ENCODE measurements around the gene KCNT1. TPM values are rescaled to one million over a fixed set of nuclear protein-coding genes. Genes with fewer than 3 reads are reported as not detected.
"Not testable (repeated sequence)": the region's sequence is repeated elsewhere in the genome, so short reads cannot be mapped to it uniquely, and the experiment has no call there.

Gene KCNT1
- polyA plus RNA-seq, 3 donors, result 0.06 to 0.08 (median 0.06) TPM

DNA sequence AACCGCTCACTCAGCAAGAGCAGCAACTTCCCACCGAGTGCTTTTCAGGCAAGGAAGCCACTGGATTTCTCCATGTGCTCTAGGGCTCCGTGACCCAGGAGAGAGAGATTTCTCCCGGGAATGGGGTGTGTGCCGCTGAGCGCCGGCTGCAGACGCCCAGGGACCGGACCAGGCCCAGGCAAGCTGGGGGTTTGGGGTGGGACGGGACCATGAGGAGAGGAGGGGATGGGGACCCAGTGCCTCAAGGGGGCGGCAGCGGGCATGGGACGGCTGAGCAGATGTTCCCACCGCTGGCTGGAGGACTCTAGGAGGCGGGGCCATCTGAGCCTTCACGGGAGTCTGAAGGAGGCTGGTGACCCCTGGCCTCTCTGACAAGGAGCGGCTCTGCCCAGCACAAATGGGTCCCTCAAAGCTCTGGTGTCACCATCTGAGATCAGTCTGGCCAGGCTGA is 30.4 kb upstream of the KCNT1 start:
- no peak for DNase-seq (ENCODE audit: low read depth in 3 of 3, low spot score in 2 of 3)

- not testable (repeated sequence) for DNase-seq (ENCODE audit: low read depth in 3 of 3, low spot score in 2 of 3)
Measured at GRCh38 chr9:135672786-135673185, 29.2 kb upstream of the KCNT1 start.

- DNase-seq (ENCODE audit: low read depth in 3 of 3, low spot score in 2 of 3), result no peak
Measured at GRCh38 chr9:135673941-135674340, 28.0 kb upstream of the KCNT1 start.

DNA sequence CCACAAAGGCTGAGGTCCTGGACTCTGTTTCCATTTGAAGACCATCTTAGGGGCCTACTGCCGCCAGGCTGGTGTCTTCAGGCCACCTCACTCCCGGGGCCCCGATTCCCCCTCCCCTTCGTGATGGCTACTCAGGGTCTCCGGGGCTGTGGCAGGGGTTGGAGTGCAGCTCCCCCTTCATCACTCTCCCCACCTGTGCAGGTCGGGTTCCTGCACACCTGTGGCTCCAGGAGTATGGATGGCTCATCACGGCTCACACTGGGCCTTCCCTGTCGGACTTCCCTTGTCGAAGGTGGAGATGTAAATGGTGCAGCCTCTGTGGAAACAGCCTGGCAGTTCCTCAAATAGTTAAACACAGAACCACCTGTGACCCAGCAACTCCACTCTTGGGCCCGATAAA is 27.0 kb upstream of the KCNT1 start:
- DNase-seq (ENCODE audit: low read depth in 3 of 3, low spot score in 2 of 3), result no peak

DNA sequence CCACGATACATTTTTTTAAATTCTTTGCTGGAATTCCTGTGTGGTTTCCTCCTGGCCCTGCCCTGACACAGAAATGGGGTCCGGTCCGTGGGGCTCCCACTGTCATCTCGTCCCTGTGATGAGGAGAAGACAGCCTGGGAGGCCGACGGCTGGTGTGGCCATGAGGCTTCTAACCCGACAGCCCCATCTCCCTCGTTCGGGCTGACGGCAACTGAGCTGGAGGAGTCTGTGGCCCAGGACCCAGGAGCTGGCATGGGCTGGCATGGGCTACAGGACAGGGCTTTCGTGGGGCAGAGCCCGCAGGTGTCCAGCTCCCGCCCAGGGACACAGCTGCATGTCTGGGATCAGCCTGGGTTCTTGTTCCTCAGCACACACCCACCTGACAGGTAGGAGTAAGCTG is 25.1 kb upstream of the KCNT1 start:
- no peak for DNase-seq (ENCODE audit: low read depth in 3 of 3, low spot score in 2 of 3)

- no peak for DNase-seq (ENCODE audit: low read depth in 3 of 3, low spot score in 2 of 3)
Measured at GRCh38 chr9:135677641-135678168, 24.3 kb upstream of the KCNT1 start.

GRCh38 chr9:135678236-135679017 is 23.6 kb upstream of the KCNT1 start:
- no peak for DNase-seq (ENCODE audit: low read depth in 3 of 3, low spot score in 2 of 3)

- DNase-seq (ENCODE audit: low read depth in 3 of 3, low spot score in 2 of 3), result no peak
Measured at GRCh38 chr9:135680056-135680455, 21.9 kb upstream of the KCNT1 start.

DNA sequence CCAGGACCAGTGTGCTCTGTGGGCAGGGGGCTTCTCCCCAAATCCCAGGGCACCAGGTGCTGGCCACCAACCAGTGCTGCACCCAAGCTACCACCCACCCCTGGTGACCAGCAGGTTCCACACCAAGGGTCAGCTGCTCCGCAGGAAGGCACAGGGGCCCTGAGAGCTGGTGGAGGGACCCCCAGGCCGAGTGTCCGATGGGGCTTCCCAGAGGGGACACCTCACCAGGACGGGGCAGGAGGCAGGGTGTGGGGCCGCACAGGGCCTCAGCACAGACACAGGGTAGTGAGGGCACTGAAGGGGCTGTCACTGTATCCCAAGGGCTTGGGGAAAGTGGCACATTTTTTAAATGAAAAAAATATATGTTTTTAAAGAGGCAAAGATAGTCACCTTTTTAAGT is 20.8 kb upstream of the KCNT1 start:
- DNase-seq (ENCODE audit: low read depth in 3 of 3, low spot score in 2 of 3), result no peak

GRCh38 chr9:135683401-135684034 is 18.5 kb upstream of the KCNT1 start:
- DNase-seq (ENCODE audit: low read depth in 3 of 3, low spot score in 2 of 3), result no peak

GRCh38 chr9:135684691-135685090 is 17.3 kb upstream of the KCNT1 start:
- DNase-seq (ENCODE audit: low read depth in 3 of 3, low spot score in 2 of 3), result no peak

DNA sequence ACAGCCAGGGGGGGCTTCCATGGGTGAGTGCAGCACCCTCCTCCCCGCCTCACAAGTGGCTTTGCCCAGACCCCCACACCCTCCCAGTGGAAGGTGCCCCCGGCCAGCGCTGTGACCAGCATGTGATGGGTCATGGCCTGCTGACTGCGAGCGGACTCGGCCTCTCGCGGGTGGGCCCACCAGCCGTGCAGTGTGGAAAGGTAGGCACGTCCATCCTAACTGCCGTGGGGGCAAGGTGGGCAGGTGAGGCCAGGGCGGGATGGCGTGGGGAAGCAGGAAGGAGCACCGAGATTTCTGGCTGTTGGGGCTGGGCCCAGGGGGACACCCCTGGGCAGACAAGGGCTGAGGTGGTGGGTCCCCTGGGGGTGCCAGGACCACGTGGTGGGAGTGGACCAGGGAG is 14.8 kb upstream of the KCNT1 start:
- no peak for DNase-seq (ENCODE audit: low read depth in 3 of 3, low spot score in 2 of 3)

GRCh38 chr9:135689011-135689410 is 13.0 kb upstream of the KCNT1 start:
- no peak for DNase-seq (ENCODE audit: low read depth in 3 of 3, low spot score in 2 of 3)

DNA sequence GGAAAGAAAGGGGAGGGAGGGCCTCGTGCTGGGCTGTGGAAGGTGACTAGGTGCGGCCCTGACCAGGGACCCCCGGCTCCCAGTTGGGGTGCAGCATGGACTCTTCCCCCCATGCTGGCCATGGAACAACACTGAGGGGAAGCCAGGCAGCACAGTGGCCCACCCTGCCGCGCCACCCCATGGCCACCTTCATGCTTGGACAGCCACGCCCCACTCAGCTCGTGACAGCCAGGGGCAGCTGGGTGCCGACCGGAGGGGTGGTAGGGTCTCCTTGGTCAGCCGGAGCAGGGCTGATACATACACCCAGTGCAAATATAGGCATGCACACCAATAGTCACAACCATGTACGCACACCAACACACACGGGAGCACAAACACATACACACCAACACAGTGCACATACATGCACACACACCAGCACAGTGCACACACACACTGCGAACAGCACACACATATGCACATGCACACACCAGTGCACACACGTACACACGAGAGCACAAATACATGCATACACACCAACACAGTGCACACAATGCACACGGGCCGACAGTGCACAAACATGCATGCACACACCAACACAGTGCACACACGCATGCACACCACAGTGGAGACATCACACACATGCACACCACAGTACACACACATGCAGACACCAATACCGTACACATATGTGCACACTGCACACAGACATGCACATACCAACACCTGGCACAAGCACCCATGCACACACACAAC is 11.0 kb upstream of the KCNT1 start:
- no peak for DNase-seq (ENCODE audit: low read depth in 3 of 3, low spot score in 2 of 3)

- no peak for DNase-seq (ENCODE audit: low read depth in 3 of 3, low spot score in 2 of 3)
Measured at GRCh38 chr9:135692410-135692809, 9.6 kb upstream of the KCNT1 start.

- DNase-seq (ENCODE audit: low read depth in 3 of 3, low spot score in 2 of 3), result no peak
Measured at GRCh38 chr9:135693265-135693664, 8.7 kb upstream of the KCNT1 start.

DNA sequence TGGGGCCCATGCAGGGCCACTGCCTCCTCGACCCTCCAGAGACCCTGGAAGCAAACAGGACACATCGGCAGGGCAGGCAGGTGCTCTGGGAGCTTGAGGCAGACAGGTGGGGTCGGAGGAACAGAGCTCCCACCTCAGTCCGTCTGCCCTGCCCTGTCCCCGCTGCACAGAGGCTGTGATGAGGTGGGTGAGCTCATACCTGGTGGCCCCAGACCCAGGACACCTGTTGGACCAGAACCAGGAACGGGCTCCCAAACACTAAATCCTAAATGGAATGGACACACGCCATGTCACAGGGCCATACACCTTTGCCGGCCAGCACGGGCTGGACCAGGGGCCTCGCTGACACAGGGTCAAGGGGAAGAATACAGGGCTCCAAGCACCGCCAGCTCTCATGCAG is 8.2 kb upstream of the KCNT1 start:
- no peak for DNase-seq (ENCODE audit: low read depth in 3 of 3, low spot score in 2 of 3)

- no peak for DNase-seq (ENCODE audit: low read depth in 3 of 3, low spot score in 2 of 3)
Measured at GRCh38 chr9:135694414-135694813, 7.6 kb upstream of the KCNT1 start.

- no peak for DNase-seq (ENCODE audit: low read depth in 3 of 3, low spot score in 2 of 3)
Measured at GRCh38 chr9:135695036-135695435, 6.9 kb upstream of the KCNT1 start.

DNA sequence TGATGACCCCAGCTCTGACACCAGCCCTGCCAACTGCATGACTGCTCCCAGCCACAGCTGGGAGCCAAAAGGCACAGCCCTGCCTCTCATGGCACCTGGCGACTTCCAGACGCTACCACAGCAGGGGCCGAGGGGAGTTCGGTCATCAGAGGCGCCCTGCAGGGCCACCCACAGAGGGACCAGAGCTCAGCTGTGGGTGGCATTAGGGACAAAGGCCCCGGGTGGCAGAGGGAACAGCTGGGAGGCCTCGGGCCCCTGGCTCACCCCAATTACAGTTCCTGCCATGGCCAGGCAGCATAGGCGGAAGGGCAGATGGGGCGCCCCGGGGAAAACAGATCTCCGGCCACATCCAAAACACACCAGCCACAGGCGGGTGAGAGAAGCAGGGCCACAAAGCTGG is 6.3 kb upstream of the KCNT1 start:
- DNase-seq (ENCODE audit: low read depth in 3 of 3, low spot score in 2 of 3), result no peak

DNA sequence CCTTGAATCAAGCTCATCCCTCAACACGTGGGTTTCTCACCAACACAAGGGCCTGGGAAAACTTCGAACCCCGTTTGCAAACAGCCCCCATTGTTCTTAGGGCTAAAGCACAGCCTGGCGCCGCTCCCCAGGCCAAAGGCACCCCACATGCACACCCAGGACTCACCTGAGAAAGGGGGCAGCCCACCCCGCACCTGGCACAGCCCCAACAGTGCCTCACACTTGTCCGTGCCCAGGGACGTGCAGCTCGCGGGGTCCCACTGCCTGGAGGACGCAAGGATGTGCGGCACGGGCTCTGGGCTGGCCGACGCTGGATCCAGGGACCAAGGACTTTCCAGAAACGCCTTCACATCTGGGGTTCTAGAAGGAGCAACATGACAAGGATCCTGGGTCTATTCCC is 5.5 kb upstream of the KCNT1 start:
- no peak for DNase-seq (ENCODE audit: low read depth in 3 of 3, low spot score in 2 of 3)

Measured in right renal cortex interstitium (tissue), 3 donors.